Panc1 (cell line): ENCODE results near the gene ZCCHC24.

Experiments
- CTCF ChIP-seq: fragments of 450-650 bp; IDR thresholded peaks from 2 replicates; pipeline ENCODE4 v1.5.1; 2017; ENCODE audit warnings: mild to moderate bottlenecking
- POLR2AphosphoS5 ChIP-seq: IDR thresholded peaks from 2 replicates; pipeline ENCODE4 v1.6.1; 2012; ENCODE audit warnings: mild to moderate bottlenecking, low read depth, low read length, moderate library complexity
- SIN3A ChIP-seq: IDR thresholded peaks from 2 replicates; pipeline ENCODE4 v1.6.1; 2012; ENCODE audit warnings: low read depth, mild to moderate bottlenecking, low read length, moderate library complexity, borderline replicate concordance; ENCODE audit not compliant: insufficient read depth

DNA sequence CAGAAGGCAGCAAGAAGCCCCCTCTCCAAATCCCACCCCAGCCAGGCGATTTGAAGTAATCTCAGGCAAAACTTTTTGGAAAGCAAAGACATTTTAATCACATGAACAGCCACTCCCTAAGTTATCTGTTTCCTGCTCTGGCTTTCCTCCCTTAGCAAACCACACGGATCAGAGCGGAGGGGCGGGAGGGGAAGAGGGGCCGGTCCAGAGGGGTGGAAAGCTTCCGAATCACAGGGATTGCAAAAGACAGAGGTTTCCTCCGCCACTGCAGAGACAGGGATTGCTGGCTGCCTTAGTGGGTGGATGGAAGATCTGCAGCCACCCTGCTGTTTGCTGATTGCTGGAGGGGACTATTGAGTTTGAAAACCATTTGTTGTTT is 41.2 kb downstream of the ZCCHC24 start:
- TF ChIP-seq CTCF (no peak), POLR2AphosphoS5 (no peak), SIN3A (no peak)
